Heart left ventricle (tissue), 16 donors: Measurements from ENCODE around the gene MVB12B. TPM values are rescaled to one million over a fixed set of nuclear protein-coding genes. Genes with fewer than 3 reads are reported as not detected.

Experiments
- ATAC-seq, 4 donors: fragments of 200-7000 bp; cut with Tn5 transposase; one replicate each; pipeline ENCODE4 v1.9.1; 2020 to 2022; ENCODE audit warnings: moderate library complexity in 4 of 4, mild to moderate bottlenecking in 3 of 4, moderate number of reproducible peaks in 1 of 4
- DNase-seq, 5 donors: peaks; one replicate each; pipeline ENCODE4 v3.0.0-alpha.2; 2020
- H3K27ac ChIP-seq, 12 donors: fragments of 200-600 bp; sonication (generic) in 4 of 12; one replicate each; pipeline versions ENCODE4 v1.5.0 to v1.8.0; 2016 to 2022; ENCODE audit warnings: mild to moderate bottlenecking in 2 of 12
- H3K27me3 ChIP-seq, 9 donors: fragments of 200-600 bp; sonication (generic) in 2 of 9; one replicate each; pipeline versions ENCODE4 v1.5.1 to v1.8.0; 2016 to 2022; ENCODE audit warnings: mild to moderate bottlenecking in 3 of 9
- H3K36me3 ChIP-seq, 9 donors: fragments of 200-600 bp; sonication (generic) in 2 of 9; one replicate each; pipeline versions ENCODE4 v1.5.0 to v1.8.0; 2018 to 2022; ENCODE audit warnings: mild to moderate bottlenecking in 2 of 9
- H3K4me1 ChIP-seq, 12 donors: fragments of 200-600 bp; sonication (generic) in 4 of 12; one replicate each; pipeline versions ENCODE4 v1.5.0 to v1.8.0; 2016 to 2022; ENCODE audit warnings: mild to moderate bottlenecking in 3 of 12
- H3K4me3 ChIP-seq, 12 donors: fragments of 200-600 bp; sonication (generic) in 4 of 12; one replicate each; pipeline versions ENCODE4 v1.5.0 to v1.8.0; 2017 to 2022; ENCODE audit warnings: mild to moderate bottlenecking in 9 of 12, moderate library complexity in 4 of 12
- H3K9me3 ChIP-seq, 12 donors: fragments of 200-600 bp; sonication (generic) in 4 of 12; one replicate each; pipeline versions ENCODE4 v1.5.0 to v1.8.0; 2016 to 2022; ENCODE audit warnings: mild to moderate bottlenecking in 1 of 12
- POLR2A ChIP-seq, 2 donors: fragments of 450-650 bp; IDR thresholded peaks; one replicate each; pipeline ENCODE4 v1.6.1; 2017; ENCODE audit warnings: antibody characterized with exemption in 2 of 2, mild to moderate bottlenecking in 2 of 2, moderate library complexity in 2 of 2
- WGBS, 4 donors: extraction: QIAGEN DNeasy Blood & Tissue Kit in 2 of 4; methylation state at CpG; one replicate each; pipeline versions ENCODE4 v1.1.5 to v1.1.7; 2013 to 2018; 5-methylcytosine and 5-hydroxymethylcytosine counted together
- intact Hi-C, 10 donors: fragments of 100-400 bp; cut with DNase I; formaldehyde crosslinking; loops; one replicate each; pipeline versions ENCODE4 v1.11.1 to v1.14.2; 2022
- polyA plus RNA-seq, 2 donors: library from polyadenylated mRNA; stranded (reverse); fragments of 200-250 nt; gene quantifications; one replicate each; pipeline ENCODE4 v1.2.3, GENCODE V29; 2013
- total RNA-seq, 9 donors: library from RNA; depleted of rRNA in 2 of 9; stranded (reverse); fragments of >200 nt in 2 of 9; fragmentation: NEBNext Ultra II Directional in 3 of 9; extraction: Animal tissue kit (Norgen Biotek cat#: 25700) in 3 of 9; gene quantifications; one replicate each; pipeline versions ENCODE4 v1.1.0 to v1.2.4, GENCODE V29; 2016 to 2023
- TF ChIP-seq, protein P1 (sequence below), 12 donors: fragments of 200-600 bp; sonication (generic) in 4 of 12; IDR thresholded peaks; one replicate each; pipeline versions ENCODE4 v1.5.0 to v1.8.0; 2018 to 2022; ENCODE audit warnings: antibody characterized with exemption in 12 of 12, mild to moderate bottlenecking in 5 of 12
- donor health status: ischemic (EF 13 %, LVEDD 7.1; RV severe dilation, severe dysfunction).
- donor health status: healthy with polysubstance abuse.
- donor health status: DM: no; HTN: yes; CAD: no.
- donor health status: DM: no; HTN: no; CAD: no.
- donor health status: ischemic (EF 25% LVEDD 6.9; RV normal size, moderate dysfunction).
- donor health status: ischemic (EF 25% LVEDD 5.7; RV mildly dilated, moderate dysfunction).
- donor health status: healthy.
- donor health status: DM: yes; HTN: yes; CAD: no.
- donor health status: ischemic (EF 35%, LVEDD 5.7; RV mildly dilated, moderate dysfunction).
- donor health status: nonischemic (EF 11% LVEDD 7.7; RV severe dilation, severe dysfunction).
- donor health status: DM: yes; HTN: yes; CAD: no.
- donor health status: PGD.
- donor health status: ischemic (EF 29% LVEDD 5.4; RV normal size, mild dysfunction).
- donor health status: nonischemic (EF 23%, LVEDD 6.1; RV moderate dilation, normal function).

MVB12B gene
- total and polyA plus RNA-seq, 11 donors = 4.9 to 16.2 (median 11.0) TPM

DNA sequence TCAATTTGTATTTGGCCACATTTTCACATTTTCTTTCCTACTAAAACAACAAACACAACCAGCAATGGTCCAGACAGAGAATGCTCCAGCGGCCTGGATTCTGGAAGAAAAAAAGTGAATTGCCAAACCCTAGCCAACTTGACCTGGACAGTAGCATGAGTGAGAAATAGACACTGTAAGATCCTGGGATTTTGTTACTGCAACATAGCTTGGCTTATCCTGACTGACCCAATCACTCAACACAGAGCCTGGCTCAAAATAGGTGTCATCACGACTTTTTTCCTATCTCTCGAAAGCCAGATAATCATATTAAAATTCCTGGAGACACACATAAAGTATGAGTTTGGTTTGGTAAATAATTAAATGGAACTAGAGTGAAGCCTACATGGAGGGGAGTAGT lies 25.4 kb upstream of the MVB12B start:
- TF ChIP-seq, protein P1, sequence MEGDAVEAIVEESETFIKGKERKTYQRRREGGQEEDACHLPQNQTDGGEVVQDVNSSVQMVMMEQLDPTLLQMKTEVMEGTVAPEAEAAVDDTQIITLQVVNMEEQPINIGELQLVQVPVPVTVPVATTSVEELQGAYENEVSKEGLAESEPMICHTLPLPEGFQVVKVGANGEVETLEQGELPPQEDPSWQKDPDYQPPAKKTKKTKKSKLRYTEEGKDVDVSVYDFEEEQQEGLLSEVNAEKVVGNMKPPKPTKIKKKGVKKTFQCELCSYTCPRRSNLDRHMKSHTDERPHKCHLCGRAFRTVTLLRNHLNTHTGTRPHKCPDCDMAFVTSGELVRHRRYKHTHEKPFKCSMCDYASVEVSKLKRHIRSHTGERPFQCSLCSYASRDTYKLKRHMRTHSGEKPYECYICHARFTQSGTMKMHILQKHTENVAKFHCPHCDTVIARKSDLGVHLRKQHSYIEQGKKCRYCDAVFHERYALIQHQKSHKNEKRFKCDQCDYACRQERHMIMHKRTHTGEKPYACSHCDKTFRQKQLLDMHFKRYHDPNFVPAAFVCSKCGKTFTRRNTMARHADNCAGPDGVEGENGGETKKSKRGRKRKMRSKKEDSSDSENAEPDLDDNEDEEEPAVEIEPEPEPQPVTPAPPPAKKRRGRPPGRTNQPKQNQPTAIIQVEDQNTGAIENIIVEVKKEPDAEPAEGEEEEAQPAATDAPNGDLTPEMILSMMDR (IDR thresholded peaks at IDR 0.05) = no peak
- TF ChIP-seq POLR2A (IDR thresholded peaks at IDR 0.05) = no peak
- no peaks in the 10 kb centered on the region for H3K27me3 ChIP-seq
- intact Hi-C loops = loop anchor here in 7 of 10 donors (2.0 to 5.0 kb wide), 3 partner anchors 96 to 191 kb away; no protein-coding TSS in a partner anchor
- H3K4me3 ChIP-seq = no peak overlapping the region
- H3K9me3 ChIP-seq = no peaks in the 10 kb centered on the region
- DNase-seq (no peak), ATAC-seq (no peak)
- no peak overlapping the region for H3K27ac ChIP-seq
- no peaks in the 10 kb centered on the region for H3K4me1 ChIP-seq
- no peaks in the 10 kb centered on the region for H3K36me3 ChIP-seq
- WGBS, 4 donors = 96 to 98% (median 97%) methylated on average over 3 of the region's 3 CpGs

DNA sequence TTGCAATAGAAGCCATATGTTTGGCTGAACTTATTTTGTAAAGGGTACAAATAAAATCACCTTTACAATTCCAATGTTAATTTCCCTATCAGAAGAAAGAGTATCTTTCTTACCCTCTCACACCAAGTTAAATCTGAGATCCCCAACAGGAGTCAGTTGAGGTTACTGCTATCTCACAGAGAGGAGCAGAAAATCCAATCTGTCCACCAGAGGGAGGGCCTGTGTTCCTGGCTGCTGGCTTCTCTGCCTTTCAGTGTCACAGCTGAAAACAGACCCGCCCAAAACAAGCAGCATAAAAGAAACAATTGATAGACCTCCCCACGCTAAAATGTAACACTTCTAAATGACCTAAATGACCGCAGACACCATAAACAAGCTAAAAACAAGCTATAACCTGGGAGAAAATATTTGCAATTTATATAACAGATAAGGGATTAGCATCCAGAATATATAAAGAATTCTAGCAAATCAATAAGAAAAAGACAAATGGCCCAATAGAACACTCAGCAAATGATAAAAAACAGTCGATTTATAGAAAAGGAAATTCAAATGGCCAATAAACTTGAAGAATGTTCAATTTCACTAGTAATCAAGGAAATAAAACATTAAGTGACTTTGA lies 24.5 kb upstream of the MVB12B start:
- ATAC-seq (peak in 3 of 4 donors; percentile 86), DNase-seq (peak in 4 of 5 donors; percentile 49 to 60 (median 57))
- no peaks in the 10 kb centered on the region for H3K9me3 ChIP-seq
- no peaks in the 10 kb centered on the region for H3K36me3 ChIP-seq
- WGBS, 4 donors = 20 to 30% (median 28%) methylated on average over 4 of the region's 4 CpGs
- TF ChIP-seq, protein P1 (IDR thresholded peaks at IDR 0.05) = peak; percentile 64 to 84 (median 74)
- TF ChIP-seq POLR2A (IDR thresholded peaks at IDR 0.05) = no peak
- no peak overlapping the region for H3K4me3 ChIP-seq
- no peaks in the 10 kb centered on the region for H3K27me3 ChIP-seq
- H3K27ac ChIP-seq = no peak overlapping the region
- H3K4me1 ChIP-seq = no peaks in the 10 kb centered on the region
- intact Hi-C loops = loop anchor here (1.0 to 5.0 kb wide), 7 partner anchors 95 to 190 kb away; no protein-coding TSS in a partner anchor

DNA sequence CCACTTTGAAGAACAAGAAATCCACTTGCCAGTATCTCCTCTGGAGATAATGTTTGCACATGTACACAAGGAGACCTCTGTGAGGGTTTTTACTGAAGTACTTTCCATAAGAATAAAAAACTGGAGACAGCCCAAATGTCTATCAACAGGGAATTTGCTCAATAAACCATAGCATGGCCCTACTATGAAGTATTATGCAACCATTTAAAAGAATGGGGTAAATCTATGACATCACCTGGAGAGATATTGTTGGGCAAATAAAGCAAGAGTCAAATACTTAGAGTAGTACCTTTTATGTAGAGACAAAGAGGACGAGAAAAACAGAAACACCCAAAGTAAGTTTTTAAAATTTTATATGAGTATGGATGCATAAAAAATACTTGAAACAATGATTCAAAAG lies 23.9 kb upstream of the MVB12B start:
- Histone ChIP-seq H3K4me1 (no peaks in the 10 kb centered on the region), H3K27ac (no peak overlapping the region), H3K27me3 (no peaks in the 10 kb centered on the region), H3K4me3 (no peak overlapping the region), H3K9me3 (no peaks in the 10 kb centered on the region), H3K36me3 (no peaks in the 10 kb centered on the region)
- TF ChIP-seq POLR2A (IDR thresholded peaks at IDR 0.05) = no peak
- TF ChIP-seq, protein P1 (IDR thresholded peaks at IDR 0.05) = no peak
- no peak for DNase-seq
- intact Hi-C loops = loop anchor here (1.0 to 5.0 kb wide), 6 partner anchors 94 to 190 kb away; no protein-coding TSS in a partner anchor
- WGBS, 4 donors = 90 to 94% (median 92%) methylated on average over 1 of the region's 1 CpG
- no peak for ATAC-seq

DNA sequence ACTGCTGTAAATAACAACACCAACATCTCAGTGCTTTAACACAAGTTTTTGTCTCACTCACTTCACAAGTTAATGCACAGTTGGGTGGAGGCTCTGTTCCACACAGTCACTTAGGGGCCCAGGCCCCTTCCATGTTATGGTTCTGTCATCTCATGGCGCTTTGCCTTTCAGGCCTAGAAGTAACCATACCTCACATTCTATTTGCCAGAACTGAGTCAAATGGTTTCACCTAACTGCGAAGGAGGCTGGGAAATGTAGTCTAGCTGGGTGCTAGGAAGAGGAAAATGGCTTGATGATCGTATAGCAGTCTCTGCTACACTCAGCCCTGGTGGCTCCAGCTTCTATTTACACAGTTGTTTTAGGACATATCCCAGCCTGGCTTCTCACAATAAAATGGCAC lies 23.1 kb upstream of the MVB12B start:
- Histone ChIP-seq H3K9me3 (no peaks in the 10 kb centered on the region), H3K4me1 (no peaks in the 10 kb centered on the region), H3K36me3 (no peaks in the 10 kb centered on the region), H3K27ac (no peak overlapping the region), H3K4me3 (no peak overlapping the region), H3K27me3 (no peaks in the 10 kb centered on the region)
- intact Hi-C loops = loop anchor here (2.0 to 5.0 kb wide), 5 partner anchors 93 to 189 kb away; no protein-coding TSS in a partner anchor
- ATAC-seq (no peak), DNase-seq (no peak)
- 80 to 97% (median 92%) methylated on average over 3 of the region's 3 CpGs for WGBS, 4 donors
- TF ChIP-seq POLR2A (IDR thresholded peaks at IDR 0.05) = no peak
- TF ChIP-seq, protein P1 (IDR thresholded peaks at IDR 0.05) = no peak
